HT-29 (cell line): ENCODE data around the gene ARNT2. TPM values are rescaled to one million over a fixed set of nuclear protein-coding genes. Genes with fewer than 3 reads are reported as not detected.
"Not testable (repeated sequence)": the region's sequence is repeated elsewhere in the genome, so short reads cannot be mapped to it uniquely, and the experiment has no call there.

Experiments
- DNase-seq: peaks from one replicate; pipeline ENCODE4 v3.0.0-alpha.2; 2015; ENCODE audit warnings: low spot score
- total RNA-seq: library from RNA; depleted of rRNA; stranded (reverse); fragments of >200 nt; shearing (Covaris generic); gene quantifications from 2 replicates; pipeline ENCODE4 v1.2.3, GENCODE V29; 2014; rRNA removed

Gene ARNT2
- total RNA-seq, 1 experiment from 2014 or later: not detected

- not testable (repeated sequence) for DNase-seq
Measured at GRCh38 chr15:80647424-80647823, 243.2 kb downstream of the ARNT2 start.

Other genes starting within 250 kb of the ARNT2 start
- gene CTXND1, start 152.2 kb upstream of the ARNT2 start, total RNA-seq: not detected in 2 replicates